ENCODE results near the gene ETFA. TPM values are rescaled to one million over a fixed set of nuclear protein-coding genes. Genes with fewer than 3 reads are reported as not detected.

ETFA gene
- total and polyA plus RNA-seq, 9 of the 15 experiments (the other 6 are each of a cell fraction or from before 2014, with no cell fraction given) = 130 to 543 (median 232) TPM

DNA sequence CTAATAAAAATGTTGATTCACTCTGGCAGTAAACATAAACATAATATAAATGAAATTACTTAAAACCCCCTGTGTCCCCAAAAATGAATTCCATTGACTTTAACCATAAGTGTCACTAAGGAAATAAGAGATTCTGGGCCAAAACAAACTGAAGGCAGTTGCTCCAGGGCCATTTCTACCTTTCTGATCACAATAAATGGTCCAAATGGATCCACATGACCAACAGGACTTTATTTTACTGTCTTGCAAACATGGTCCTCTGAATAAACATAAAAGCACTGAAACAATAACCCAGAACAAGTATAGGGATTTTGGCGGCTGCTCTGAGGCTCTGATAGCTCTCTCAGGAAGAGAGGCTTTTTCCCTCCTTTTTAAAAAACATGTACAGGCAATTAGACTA lies 77.3 kb downstream of the ETFA start (continued):
- no peak for TF ChIP-seq BRCA1 (IDR thresholded peaks at IDR 0.05)
- no peak for TF ChIP-seq BRCA1 (CRISPR knock-in tag; IDR thresholded peaks at IDR 0.05)
- TF ChIP-seq RAD51 (IDR thresholded peaks at IDR 0.05; ENCODE audit: borderline replicate concordance, low read depth) = no peak

DNA sequence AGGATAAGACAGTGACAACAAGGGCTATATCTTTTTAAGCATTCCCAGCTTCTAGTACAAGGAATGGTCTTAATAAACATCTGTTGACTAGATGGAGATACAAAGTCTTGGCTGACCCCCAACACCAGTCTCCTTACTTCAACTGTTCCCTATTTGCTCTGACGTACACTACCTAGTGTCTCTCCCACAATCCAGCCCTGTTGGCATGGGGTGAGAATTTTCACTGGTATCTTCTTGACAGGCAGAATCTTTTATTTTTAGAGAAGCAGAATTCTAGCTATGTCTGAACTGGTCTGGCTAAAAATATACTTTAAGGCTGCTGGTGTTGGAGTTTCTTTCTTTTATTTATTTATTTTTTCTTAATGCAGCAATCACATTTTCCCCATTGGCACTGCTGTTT lies 82.0 kb downstream of the ETFA start:
- H4K20me1 ChIP-seq (replicated peaks; ENCODE audit: control insufficient read depth, insufficient read depth, low read length) = no peaks in the 10 kb centered on the region
- no peak overlapping the region for H3K27ac ChIP-seq (ENCODE audit: extremely low read depth, low read depth, low read length)
- BruUV-seq (replicated peaks) = TSS peak; percentile 24
- ATAC-seq (no peak), DNase-seq (ENCODE audit: extremely low read depth in 1 of 4, low spot score in 3 of 4) (no peak), FAIRE-seq (no peak)
- 91% methylated on average over 1 of the region's 1 CpG for WGBS (ENCODE audit: insufficient coverage, low coverage, missing lambda C conversion rate)
- in situ Hi-C loops (cut with MboI) (no loop called here), intact Hi-C loops (cut with micrococcal nuclease) (no loop called here)
- H3K9me1 ChIP-seq (ENCODE audit: control insufficient read depth, insufficient read depth, low read length) = no peaks in the 10 kb centered on the region
- CTCF ChIA-PET (ENCODE audit: low intra/inter-chr PET ratio) = no interaction called here
- no peaks in the 10 kb centered on the region; a peak in 1 of 5 replicates for H3K4me1 ChIP-seq (replicated peaks in 1 of 2; ENCODE audit: control insufficient read depth in 2 of 2, insufficient read depth in 2 of 2, low read length in 2 of 2)
- no peaks in the 10 kb centered on the region; the same call in 1 of the 2 replicates for H3K9me3 ChIP-seq (replicated peaks; ENCODE audit: control insufficient read depth, insufficient read depth, low read depth, low read length)
- POLR2A ChIA-PET = no interaction called here
- no peak overlapping the region for H2AFZ ChIP-seq (ENCODE audit: low read depth, low read length)
- no peak overlapping the region for H3K9ac ChIP-seq (ENCODE audit: insufficient read depth in 1 of 2, low read depth in 2 of 2, low read length in 2 of 2)
- no peaks in the 10 kb centered on the region for H3K79me2 ChIP-seq (ENCODE audit: control insufficient read depth, insufficient read depth, low read length)
- H3K4me3 ChIP-seq = no peak overlapping the region
- H3K4me2 ChIP-seq (ENCODE audit: insufficient read depth, low read length) = no peak overlapping the region
- peaks cover 60% of the 10 kb centered on the region for H3K36me3 ChIP-seq (ENCODE audit: control insufficient read depth, insufficient read depth, low read length)
- H3K27me3 ChIP-seq (ENCODE audit: control insufficient read depth in 2 of 2, insufficient read depth in 2 of 2, low read length in 2 of 2) = no peaks in the 10 kb centered on the region
- TF ChIP-seq ZBTB2 (IDR thresholded peaks at IDR 0.05) (no peak), HMBOX1 (IDR thresholded peaks at IDR 0.05) (no peak), TSC22D4 (tag; IDR thresholded peaks at IDR 0.05) (no peak), SRSF3 (IDR thresholded peaks at IDR 0.05; ENCODE audit: insufficient read depth, low read length) (no peak), ESRRA (IDR thresholded peaks at IDR 0.05; ENCODE audit: borderline replicate concordance, low read depth) (no peak), LARP7 (IDR thresholded peaks at IDR 0.05) (no peak), BCOR (IDR thresholded peaks at IDR 0.05) (no peak), CTCF (IDR thresholded peaks at IDR 0.05 in 2 of 3, conservative IDR thresholded peaks at IDR 0.05 in 1 of 3; ENCODE audit: insufficient read depth in 2 of 3, low read depth in 1 of 3, low read length in 3 of 3) (no peak), CTCFL (IDR thresholded peaks at IDR 0.05; ENCODE audit: borderline replicate concordance, insufficient read depth, low read depth, low read length, poor library complexity, severe bottlenecking) (no peak), ETS2 (tag; IDR thresholded peaks at IDR 0.05; ENCODE audit: borderline replicate concordance, poor library complexity, severe bottlenecking) (no peak), ZNF583 (CRISPR knock-in tag; IDR thresholded peaks at IDR 0.05) (no peak)
- TF ChIP-seq, protein P1, sequence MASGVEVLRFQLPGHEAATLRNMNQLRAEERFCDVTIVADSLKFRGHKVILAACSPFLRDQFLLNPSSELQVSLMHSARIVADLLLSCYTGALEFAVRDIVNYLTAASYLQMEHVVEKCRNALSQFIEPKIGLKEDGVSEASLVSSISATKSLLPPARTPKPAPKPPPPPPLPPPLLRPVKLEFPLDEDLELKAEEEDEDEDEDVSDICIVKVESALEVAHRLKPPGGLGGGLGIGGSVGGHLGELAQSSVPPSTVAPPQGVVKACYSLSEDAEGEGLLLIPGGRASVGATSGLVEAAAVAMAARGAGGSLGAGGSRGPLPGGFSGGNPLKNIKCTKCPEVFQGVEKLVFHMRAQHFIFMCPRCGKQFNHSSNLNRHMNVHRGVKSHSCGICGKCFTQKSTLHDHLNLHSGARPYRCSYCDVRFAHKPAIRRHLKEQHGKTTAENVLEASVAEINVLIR (CRISPR knock-in tag; IDR thresholded peaks at IDR 0.05) = no peak
